GM12865 (cell line): Measurements from ENCODE around the gene IRAK1.
A peak's percentile ranks its signal among the peaks of the same experiment; 100 is the strongest.

Experiments
- DNase-seq: peaks from one replicate; pipeline ENCODE4 v3.0.0; 2010; ENCODE audit warnings: low read depth
- H3K4me3 ChIP-seq: 2 replicates; pipeline ENCODE4 v1.5.1; 2011; ENCODE audit warnings: mild to moderate bottlenecking, low read depth, low read length, control low read depth
- TF ChIP-seq, protein P1 (sequence below): IDR thresholded peaks from 2 replicates; pipeline ENCODE4 v1.5.1; 2011; ENCODE audit warnings: low read length, control low read depth, low read depth, inconsistent platforms; ENCODE audit not compliant: insufficient read depth; ENCODE audit errors: missing control alignments

The IRAK1 gene

DNA sequence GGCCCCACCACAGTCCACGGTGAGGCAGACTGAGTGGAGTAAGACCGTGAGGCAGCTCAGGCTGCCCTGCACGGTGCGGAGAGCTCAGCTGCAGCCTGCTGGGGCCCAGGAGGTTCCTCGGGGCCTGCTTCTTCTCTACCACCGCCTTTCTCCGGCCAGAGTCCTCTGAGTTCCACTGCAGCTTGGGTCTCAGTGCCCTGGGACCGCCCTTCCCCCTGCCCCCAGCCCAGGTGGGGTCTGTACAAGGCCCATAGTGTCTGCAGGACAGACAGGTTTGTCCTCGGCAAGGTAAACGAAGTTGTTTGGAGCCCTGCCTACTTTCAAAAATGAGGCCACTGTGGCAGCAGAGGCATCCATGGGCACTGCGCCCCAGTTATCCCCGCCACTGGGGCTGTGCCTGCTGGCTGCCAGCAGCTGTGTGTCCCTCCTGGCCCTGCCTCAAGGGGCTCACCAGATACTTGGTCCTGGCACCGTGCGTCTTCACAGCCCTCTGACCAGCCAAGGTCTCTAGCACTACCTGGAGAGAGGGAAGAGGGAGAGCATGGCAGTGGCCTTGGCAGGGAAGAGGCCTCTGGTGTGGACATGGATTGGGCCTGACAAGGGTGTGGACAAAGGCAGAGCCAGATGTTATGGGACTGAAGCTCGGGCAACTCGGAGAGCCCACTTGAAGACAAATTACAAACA, 4.0 kb downstream of the IRAK1 start:
- TF ChIP-seq, protein P1, sequence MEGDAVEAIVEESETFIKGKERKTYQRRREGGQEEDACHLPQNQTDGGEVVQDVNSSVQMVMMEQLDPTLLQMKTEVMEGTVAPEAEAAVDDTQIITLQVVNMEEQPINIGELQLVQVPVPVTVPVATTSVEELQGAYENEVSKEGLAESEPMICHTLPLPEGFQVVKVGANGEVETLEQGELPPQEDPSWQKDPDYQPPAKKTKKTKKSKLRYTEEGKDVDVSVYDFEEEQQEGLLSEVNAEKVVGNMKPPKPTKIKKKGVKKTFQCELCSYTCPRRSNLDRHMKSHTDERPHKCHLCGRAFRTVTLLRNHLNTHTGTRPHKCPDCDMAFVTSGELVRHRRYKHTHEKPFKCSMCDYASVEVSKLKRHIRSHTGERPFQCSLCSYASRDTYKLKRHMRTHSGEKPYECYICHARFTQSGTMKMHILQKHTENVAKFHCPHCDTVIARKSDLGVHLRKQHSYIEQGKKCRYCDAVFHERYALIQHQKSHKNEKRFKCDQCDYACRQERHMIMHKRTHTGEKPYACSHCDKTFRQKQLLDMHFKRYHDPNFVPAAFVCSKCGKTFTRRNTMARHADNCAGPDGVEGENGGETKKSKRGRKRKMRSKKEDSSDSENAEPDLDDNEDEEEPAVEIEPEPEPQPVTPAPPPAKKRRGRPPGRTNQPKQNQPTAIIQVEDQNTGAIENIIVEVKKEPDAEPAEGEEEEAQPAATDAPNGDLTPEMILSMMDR = no peak
- no peak for DNase-seq
- H3K4me3 ChIP-seq = no peak overlapping the region

DNA sequence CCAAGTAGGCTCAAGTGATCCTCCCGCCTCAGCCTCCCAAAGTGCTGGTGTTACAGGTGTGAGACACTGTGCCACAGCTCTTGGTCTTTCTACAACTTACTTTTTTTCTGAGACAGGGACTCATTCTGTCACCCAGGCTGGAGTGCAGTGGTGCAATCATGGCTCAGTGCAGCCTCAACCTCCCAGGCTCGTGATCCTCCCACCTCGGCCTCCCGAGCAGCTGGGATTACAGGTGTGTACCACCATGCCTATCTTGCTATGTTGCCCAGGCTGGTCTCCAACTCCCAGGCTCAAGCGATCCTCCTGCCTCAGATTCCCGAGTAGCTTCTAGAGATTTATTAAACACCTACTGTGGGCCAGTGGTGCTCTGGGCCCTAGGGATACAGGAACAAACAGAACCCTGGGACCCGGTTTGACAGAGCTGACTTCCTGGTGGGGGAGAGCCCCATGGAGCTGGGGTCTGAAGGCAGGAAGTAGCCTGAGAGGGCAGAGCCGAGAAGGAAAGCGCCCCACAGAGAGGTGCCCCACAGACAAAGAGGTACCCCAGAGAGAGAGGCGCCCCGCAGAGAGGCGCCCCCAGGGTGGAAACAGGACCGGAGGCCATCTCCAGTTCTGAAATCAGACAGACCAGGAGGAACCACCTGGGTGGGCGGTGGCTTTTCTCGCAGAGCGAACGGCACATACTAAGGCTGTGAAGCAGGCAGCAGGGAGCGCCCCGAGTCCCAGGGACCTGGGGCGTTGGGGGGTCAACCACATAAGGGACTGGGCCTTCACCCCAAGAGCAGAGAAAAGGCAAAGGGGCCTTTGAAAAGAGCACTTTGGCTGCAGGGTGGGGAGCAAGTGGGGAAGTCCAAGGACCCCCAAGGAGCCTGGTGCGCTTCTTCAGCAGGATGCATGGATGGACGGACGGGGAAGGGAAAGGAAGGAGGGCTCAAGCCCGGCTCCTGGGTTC, 5.0 kb downstream of the IRAK1 start:
- no peak for DNase-seq
- H3K4me3 ChIP-seq = no peak overlapping the region
- TF ChIP-seq, protein P1 = no peak

DNA sequence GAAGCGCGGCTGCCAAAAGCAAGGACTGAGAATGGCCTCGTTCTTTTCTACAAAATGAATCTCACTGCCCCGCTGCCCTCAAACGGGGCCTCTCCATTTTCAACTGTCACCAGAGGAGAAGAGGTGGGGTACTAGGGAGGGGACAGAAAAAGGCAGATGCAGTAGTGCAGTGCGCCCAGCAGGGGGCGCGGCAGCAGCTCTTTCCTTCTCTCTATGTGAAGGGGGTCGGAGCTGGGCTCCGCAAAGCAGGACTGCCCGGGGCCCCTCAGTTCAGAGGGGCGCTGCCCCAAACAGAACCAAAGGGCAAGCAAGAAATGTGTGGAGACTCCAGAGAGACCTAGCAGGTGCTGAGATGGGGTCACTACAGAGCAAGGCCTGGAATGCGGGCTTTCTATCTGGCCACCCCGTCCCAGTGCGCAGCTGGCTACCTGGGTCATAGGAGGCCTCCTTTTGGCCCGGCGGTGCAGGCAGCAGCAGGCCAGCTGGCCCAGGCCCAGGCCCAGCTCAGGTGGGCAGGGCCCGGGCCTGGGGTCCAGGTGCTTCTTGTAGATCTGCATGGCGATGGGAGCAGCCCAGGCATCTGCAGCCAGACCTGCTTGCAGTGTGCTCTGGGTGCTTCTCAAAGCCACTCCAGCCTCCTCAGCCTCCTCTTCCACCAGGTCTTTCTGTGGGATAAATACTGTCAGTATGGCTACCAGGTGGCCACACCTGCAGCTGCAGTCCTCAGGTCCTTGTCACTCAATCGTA, 5.9 kb downstream of the IRAK1 start:
- TF ChIP-seq, protein P1 = peak; percentile 77
- DNase-seq = peak; percentile 52
- no peak overlapping the region for H3K4me3 ChIP-seq

DNA sequence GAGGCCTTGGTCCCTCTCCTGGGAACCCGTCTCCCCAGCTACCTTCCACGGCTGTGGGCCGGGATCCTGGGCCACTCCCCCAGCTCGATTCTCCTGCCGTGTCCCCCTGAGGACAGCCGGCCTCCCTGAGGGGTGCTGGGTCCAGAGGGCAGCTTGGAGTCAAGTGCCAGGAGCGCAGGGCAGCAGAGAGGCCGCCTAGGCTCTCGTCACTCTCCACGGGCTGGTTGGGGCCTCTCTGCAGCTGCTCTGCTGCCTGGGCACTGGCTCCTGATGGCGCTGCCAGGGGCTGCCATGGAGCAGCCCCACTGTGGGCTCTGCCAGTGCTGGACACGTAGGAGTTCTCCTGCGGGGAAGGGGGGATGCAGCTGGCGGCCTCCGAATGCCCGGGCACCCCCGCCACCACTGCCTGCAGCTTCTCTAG, 6.7 kb downstream of the IRAK1 start:
- DNase-seq = no peak

DNA sequence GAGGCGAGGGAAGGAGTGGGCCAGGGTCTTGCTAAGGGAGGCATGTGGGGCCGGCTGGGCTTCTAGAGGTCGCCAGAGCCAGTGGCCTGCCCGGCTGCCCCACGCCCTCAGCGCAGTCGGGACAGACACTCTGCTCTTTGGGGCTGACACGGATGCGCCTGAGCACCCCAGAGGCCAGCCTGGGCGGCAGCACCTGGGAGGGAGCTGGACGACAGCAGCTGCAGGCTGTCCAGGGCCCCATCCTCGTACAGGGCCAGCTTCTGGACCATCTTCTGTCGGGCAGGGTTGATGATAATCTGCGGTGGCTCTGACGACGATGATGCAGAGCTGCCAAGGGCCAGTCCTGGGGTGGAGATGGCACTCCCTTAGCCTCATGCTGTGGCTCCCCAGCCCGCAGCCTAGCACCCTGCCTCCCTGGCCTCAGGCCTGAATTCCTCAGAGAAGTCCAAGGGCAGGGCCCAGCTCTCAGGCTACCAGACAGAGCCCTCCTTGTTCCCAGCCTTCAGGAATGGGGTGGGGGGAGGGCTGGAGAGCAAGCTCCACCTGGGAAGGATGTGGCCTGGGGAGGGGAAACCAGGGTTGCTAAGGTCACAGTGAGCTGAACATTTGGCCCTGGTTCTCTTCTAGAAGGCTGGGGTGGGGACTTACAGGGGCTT, 7.2 kb downstream of the IRAK1 start:
- H3K4me3 ChIP-seq = no peak overlapping the region
- no peak for DNase-seq

More for the DNA sequence above, 6.7 kb downstream of the IRAK1 start:
- H3K4me3 ChIP-seq = no peak overlapping the region
- TF ChIP-seq, protein P1 = no peak

More for the DNA sequence above, 7.2 kb downstream of the IRAK1 start:
- TF ChIP-seq, protein P1 = no peak
